ENCODE data around the gene CLDN6. TPM values are rescaled to one million over a fixed set of nuclear protein-coding genes. Genes with fewer than 3 reads are reported as not detected.
"Not testable (repeated sequence)": the region's sequence is repeated elsewhere in the genome, so short reads cannot be mapped to it uniquely, and the experiment has no call there.

The CLDN6 gene
- total RNA-seq, 1 donor from 2014 or later = not detected

DNA sequence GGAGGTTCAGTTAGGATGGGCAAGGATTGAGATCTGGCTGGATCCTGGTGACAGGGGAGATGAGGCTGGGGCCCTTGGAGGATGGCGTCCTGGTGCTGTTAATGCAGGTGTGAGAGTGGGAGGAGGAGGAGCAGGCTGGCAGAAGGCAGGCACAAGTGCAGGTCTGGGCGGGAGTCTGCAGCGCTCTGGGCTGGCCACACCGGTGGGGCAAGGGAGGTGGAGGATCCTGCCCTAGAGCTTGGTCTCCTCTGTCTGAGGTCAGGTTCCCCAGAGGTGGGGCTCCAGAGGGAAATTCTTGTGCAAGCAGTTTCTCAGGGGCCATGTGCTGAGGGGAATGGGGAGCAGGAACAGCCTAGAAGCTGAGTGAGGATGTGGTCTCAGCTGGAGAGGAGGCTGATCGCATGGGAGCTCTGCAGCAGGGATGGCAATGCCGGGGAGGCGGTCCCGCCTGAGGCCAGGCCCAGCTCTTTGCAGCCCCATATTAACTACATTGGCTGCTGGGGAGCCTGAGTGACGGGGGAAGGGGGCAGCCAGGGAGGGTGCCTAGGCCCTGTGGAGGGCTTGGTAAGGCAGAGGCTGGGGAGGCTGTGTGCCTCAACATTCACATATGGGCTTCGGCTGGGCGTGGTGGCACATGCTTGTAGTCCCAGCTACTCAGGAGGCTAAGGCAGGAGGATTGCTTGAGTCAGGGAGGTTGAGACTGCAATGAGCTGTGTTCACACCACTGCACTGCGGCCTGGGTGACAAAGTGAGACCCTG lies 34.8 kb upstream of the CLDN6 start:
- not testable (repeated sequence) for DNase-seq (ENCODE audit: low read depth in 2 of 2)

- no peak for DNase-seq (ENCODE audit: low read depth in 2 of 2)
These were observed 33.5 kb upstream of the CLDN6 start for GRCh38 chr16:3051494-3051893.

DNA sequence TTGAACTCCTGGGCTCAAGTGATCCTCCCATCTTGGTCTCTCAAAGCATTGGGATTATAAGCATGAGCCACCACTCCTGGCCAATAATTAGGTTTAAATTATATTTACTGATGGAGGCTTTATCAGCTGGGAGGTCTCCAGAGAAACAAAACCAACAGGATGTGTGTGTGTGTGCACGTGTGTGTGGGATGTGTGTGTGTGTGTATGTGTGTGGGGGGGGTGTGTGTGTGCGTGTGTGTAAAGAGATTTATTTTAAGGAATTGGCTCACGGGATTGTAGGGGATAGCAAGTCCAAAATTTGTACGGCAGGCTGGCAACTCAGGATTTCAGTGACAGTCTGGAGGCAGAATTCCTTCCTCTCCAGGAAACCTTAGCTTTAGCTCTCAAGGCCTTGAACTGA lies 33.0 kb upstream of the CLDN6 start:
- DNase-seq (ENCODE audit: low read depth in 2 of 2) = no peak

DNA sequence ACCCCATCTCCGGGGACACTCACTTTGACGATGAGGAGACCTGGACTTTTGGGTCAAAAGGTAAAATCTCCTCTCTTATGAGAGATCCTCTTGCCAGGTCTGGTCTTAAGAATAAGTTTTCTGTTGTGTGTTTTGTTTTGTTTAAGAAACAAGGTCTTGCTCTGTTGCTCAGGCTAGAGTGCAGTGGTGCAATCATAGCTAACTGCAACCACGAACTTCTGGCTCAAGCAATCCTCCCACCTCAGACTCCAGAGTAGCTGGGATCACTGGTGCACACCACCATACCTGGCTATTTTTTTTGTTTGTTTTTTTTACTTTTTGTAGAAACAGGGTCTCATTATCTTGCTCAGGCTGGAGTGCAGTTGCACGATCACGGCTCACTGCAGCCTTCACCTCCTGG lies 32.5 kb upstream of the CLDN6 start:
- no peak for DNase-seq (ENCODE audit: low read depth in 2 of 2)

DNA sequence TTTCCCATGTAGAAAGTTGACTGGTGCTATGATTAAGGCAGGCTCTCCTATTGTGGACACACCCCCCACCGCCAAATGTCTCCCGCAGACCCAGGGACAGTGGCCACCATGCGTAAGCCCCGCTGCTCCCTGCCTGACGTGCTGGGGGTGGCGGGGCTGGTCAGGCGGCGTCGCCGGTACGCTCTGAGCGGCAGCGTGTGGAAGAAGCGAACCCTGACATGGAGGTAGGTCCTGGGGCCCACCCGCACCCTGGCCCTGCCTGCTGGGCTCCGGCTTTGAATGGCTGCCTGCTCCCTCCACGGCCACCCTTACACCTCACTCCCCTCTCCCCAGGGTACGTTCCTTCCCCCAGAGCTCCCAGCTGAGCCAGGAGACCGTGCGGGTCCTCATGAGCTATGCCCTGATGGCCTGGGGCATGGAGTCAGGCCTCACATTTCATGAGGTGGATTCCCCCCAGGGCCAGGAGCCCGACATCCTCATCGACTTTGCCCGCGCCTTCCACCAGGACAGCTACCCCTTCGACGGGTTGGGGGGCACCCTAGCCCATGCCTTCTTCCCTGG lies 32.0 kb upstream of the CLDN6 start:
- DNase-seq (ENCODE audit: low read depth in 2 of 2) = no peak

- DNase-seq (ENCODE audit: low read depth in 2 of 2) = no peak
These were observed 29.4 kb upstream of the CLDN6 start for GRCh38 chr16:3047387-3047720.

- no peak for DNase-seq (ENCODE audit: low read depth in 2 of 2)
These were observed 28.8 kb upstream of the CLDN6 start for GRCh38 chr16:3046641-3047386.

DNA sequence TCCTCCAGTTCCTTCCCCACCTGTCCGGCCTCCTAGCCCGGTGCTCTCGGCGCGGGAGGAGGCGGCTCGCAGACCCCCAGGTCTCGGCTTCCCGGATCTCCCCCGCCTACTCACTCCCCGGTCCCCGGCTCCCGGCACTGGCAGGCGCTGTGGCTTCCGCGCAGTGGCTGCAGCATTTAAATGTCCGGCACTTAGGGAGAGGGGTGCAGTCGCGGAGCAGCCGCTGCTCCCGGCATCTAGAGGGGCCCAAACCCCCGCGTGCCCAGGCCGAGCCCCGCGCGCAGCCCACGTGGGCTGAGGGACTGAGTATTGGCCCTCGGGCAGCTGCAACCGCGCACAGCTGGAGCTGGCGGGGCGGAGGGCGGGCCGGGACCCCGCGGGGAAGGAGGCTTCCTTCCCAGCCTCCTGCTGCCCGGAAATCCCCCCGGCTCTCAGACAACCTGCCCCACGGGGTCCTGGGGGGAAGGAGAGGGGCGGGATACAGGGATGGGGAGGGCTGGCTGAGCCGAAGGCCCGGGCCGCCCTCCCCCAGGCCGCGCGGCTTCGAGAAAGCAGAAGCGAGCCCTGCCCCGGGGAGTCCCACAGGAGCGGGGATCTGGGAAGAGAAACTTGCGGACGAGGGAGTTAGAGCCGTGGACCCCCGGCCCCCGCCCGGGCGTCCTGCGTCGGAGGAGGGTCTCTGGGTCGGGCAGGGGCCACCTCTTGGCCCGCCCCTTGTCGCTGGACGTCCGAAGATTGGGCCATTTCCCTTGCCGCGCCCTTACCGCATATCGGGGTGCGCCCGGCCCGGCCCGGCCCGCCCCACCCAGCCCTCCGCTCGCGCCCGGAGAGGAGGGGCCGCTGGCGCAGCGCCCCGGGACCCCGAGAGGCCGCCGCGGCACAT lies 28.0 kb upstream of the CLDN6 start, which contains the start of gene MMP25:
Gene MMP25, plus strand, starts transcription at position 804 of the 883 bp plus-strand sequence. CDS start 357 bp downstream, outside the sequence.
- DNase-seq (ENCODE audit: low read depth in 2 of 2) = no peak

- DNase-seq (ENCODE audit: low read depth in 2 of 2) = no peak
These were observed 26.7 kb upstream of the CLDN6 start for GRCh38 chr16:3044708-3045107.

GRCh38 chr16:3042376-3042775 lies 24.4 kb upstream of the CLDN6 start:
- DNase-seq (ENCODE audit: low read depth in 2 of 2) = no peak

GRCh38 chr16:3038896-3039295 lies 20.9 kb upstream of the CLDN6 start:
- no peak for DNase-seq (ENCODE audit: low read depth in 2 of 2)

GRCh38 chr16:3038256-3038655 lies 20.3 kb upstream of the CLDN6 start:
- no peak for DNase-seq (ENCODE audit: low read depth in 2 of 2)

GRCh38 chr16:3036726-3037315 lies 18.8 kb upstream of the CLDN6 start, which contains the start of gene BICDL2:
Gene BICDL2, minus strand, starts transcription at chr16:3036944. Its CDS starts 1,448 bp downstream, at chr16:3035496.
- DNase-seq (ENCODE audit: low read depth in 2 of 2) = no peak

GRCh38 chr16:3035972-3036725 lies 18.2 kb upstream of the CLDN6 start:
- no peak for DNase-seq (ENCODE audit: low read depth in 2 of 2)

DNA sequence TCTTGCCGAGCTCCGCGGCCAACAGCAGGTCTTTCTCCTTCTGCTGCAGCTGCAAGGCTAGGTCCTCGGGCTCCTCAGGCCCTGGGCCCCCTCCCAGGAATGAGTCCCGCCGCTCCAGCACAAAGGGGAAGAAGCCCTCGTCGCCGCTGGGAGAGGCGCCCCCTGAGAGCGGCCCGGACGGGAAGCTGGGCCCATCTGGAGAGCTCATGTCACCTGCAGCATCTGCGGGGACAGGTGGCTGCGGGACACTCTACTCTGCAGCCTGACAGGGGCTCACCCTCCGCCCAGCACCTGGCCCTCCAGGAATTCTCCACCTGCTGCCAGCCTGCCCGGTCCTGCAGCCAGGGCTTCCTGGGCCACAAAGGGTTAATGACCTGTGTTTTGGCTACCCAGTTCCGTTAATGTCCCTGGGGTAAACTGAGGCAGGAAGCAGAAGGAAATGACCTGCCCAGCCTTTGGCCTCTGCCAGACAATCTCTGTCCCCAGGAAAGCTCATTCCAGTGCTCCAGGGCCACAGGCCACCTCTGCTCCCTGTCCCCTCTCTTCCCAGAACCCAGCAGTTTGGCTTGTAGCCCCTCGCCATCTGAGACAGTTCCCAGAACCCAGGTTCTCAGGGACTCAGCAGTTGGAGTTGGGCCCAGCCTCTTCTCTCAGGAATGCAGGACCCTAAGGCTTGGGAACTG lies 17.4 kb upstream of the CLDN6 start:
- no peak for DNase-seq (ENCODE audit: low read depth in 2 of 2)

- no peak for DNase-seq (ENCODE audit: low read depth in 2 of 2)
These were observed 14.6 kb upstream of the CLDN6 start for GRCh38 chr16:3032624-3033023.

- DNase-seq (ENCODE audit: low read depth in 2 of 2) = no peak
These were observed 12.5 kb upstream of the CLDN6 start for GRCh38 chr16:3030222-3031212.

DNA sequence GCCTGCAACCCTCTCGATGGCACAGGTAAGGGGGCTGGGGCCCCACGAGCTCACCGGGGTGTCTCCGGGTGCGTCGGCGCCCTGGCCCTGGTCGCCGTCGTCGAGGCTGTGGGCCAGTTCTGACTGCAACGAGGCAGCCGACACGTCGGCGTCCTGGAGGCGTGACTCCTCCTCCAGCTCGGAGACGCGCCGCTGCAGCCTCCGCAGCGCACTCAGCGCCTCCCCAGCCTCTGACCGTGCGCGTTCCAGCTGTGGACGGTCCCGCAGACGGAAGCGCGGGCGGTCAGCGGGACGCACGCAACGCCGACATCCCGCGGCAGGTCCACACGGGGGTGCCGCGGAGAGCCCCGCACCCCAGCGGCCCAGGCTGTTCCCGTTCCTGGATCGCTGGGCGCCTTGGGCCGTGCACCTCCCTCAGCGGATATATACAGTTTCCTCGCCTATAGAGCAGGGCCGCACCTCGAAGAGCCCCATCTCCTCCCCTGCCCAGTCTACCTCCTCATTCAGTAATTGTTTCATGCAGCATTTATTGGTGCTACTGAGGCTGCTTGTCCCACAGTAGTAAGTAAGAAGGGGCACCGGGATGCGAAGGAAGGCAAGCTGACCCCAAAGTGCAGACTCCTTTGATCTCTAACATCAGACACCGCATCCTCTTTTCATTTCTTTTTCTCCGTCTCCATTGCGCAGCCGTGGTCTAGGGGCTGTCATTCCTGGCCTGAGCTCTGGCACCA lies 11.7 kb upstream of the CLDN6 start:
- peak in 1 of 2 donors; percentile 26 for DNase-seq (ENCODE audit: low read depth in 2 of 2)

All from lung microvascular endothelial cell (primary cell).